ENCODE results near the gene G6PD. TPM values are rescaled to one million over a fixed set of nuclear protein-coding genes. Genes with fewer than 3 reads are reported as not detected.
A peak's percentile ranks its signal among the peaks of the same experiment; 100 is the strongest.

G6PD gene
- total RNA-seq, 1 experiment from 2014 or later, result 24.3 TPM

- Histone ChIP-seq H2AFZ (ENCODE audit: low read length) (no peak overlapping the region), H4K20me1 (ENCODE audit: insufficient read depth, low read depth, low read length) (no peaks in the 10 kb centered on the region), H3K9ac (ENCODE audit: low read length) (peak overlapping the region; percentile 88), H3K4me1 (ENCODE audit: low read length) (peaks cover 22% of the 10 kb centered on the region), H3K4me3 (ENCODE audit: low read length) (peak overlapping the region; percentile 89), H3K27ac (ENCODE audit: low read length) (0 out of 2 replicates have a peak overlapping the region, but pooled peaks have one; percentile 17), H3K4me2 (ENCODE audit: low read depth, low read length, poor library complexity, severe bottlenecking) (peak overlapping the region; percentile 64), H3K27me3 (ENCODE audit: low read length) (no peaks in the 10 kb centered on the region), H3K79me2 (ENCODE audit: low read length) (peaks cover 8% of the 10 kb centered on the region; the same call in 1 of the 2 replicates), H3K9me2 (replicated peaks; ENCODE audit: insufficient read depth, low read length) (no peaks in the 10 kb centered on the region), H3K36me3 (ENCODE audit: insufficient read depth, low read length) (no peaks in the 10 kb centered on the region), H3K9me3 (ENCODE audit: low read length) (no peaks in the 10 kb centered on the region)
- peak; percentile 60 for DNase-seq
Observed at GRCh38 chrX:154515090-154515965, 31.3 kb downstream of the G6PD start.

DNA sequence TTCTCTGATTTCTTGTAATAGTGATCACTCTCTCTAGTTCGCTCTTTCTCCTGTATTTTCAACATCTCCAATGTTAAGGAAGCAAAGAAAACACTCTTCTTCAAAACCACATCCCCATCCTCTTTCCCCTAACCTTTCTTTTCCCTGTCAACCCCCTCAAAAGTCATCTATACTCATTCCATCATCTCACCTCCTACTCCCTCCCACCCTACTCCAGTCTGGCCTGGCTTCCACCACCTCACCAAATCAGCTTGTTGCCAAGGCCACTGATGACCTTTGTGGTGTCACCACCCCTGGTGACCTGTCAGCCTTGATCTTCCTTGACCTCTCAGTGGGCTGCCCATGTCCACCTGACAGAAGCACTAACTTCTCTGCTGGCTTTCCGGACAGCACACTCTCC lies 32.9 kb downstream of the G6PD start:
- H3K36me3 ChIP-seq (ENCODE audit: insufficient read depth, low read length), result no peaks in the 10 kb centered on the region
- no peaks in the 10 kb centered on the region for H3K27me3 ChIP-seq (ENCODE audit: low read length)
- no peak overlapping the region for H3K4me3 ChIP-seq (ENCODE audit: low read length)
- no peaks in the 10 kb centered on the region for H3K9me3 ChIP-seq (ENCODE audit: low read length)
- no peaks in the 10 kb centered on the region for H4K20me1 ChIP-seq (ENCODE audit: insufficient read depth, low read depth, low read length)
- H3K4me2 ChIP-seq (ENCODE audit: low read depth, low read length, poor library complexity, severe bottlenecking), result no peak overlapping the region
- no peak overlapping the region for H2AFZ ChIP-seq (ENCODE audit: low read length)
- peaks cover 22% of the 10 kb centered on the region for H3K4me1 ChIP-seq (ENCODE audit: low read length)
- no peaks in the 10 kb centered on the region for H3K9me2 ChIP-seq (replicated peaks; ENCODE audit: insufficient read depth, low read length)
- peaks cover 8% of the 10 kb centered on the region; the same call in 1 of the 2 replicates for H3K79me2 ChIP-seq (ENCODE audit: low read length)
- no peak for DNase-seq
- H3K27ac ChIP-seq (ENCODE audit: low read length), result no peak overlapping the region
- no peak overlapping the region for H3K9ac ChIP-seq (ENCODE audit: low read length)

DNA sequence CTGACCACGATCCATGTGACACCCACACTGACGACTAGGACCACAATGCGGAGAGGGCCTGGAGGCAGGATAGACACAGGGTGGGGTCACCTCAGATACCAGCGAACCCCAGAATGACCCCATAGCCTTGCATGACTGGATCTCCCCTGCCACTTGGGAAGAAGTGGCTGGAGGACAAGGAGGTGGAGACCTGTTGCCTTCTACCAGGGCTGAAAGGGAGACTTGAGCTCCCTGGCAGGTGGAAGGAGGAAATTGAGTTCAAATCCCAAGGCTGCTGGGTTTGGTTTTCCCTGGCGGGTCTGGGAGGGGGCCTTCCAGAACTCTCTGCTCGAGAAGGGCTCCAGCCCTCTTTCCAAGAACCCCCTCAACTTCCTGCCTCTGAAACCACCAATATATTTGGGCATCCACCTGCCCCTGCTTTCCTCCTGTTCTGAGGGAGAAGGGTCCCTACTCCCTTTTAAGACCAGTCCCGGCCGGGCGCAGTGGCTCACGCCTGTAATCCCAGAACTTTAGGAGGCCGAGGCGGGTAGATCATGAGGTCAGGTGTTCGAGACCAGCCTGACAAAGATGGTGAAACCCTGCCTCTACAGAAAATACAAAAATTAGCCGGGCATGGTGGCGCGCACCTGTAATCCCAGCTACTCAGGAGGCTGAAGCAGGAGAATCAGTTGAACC lies 33.6 kb downstream of the G6PD start:
- H3K9ac ChIP-seq (ENCODE audit: low read length), result no peak overlapping the region
- H3K4me1 ChIP-seq (ENCODE audit: low read length), result peaks cover 16% of the 10 kb centered on the region
- H3K9me2 ChIP-seq (replicated peaks; ENCODE audit: insufficient read depth, low read length), result no peaks in the 10 kb centered on the region
- H3K79me2 ChIP-seq (ENCODE audit: low read length), result peaks cover 8% of the 10 kb centered on the region; the same call in 1 of the 2 replicates
- DNase-seq, result no peak
- H3K4me3 ChIP-seq (ENCODE audit: low read length), result no peak overlapping the region
- H3K9me3 ChIP-seq (ENCODE audit: low read length), result no peaks in the 10 kb centered on the region
- no peaks in the 10 kb centered on the region for H3K36me3 ChIP-seq (ENCODE audit: insufficient read depth, low read length)
- H3K27me3 ChIP-seq (ENCODE audit: low read length), result no peaks in the 10 kb centered on the region
- H4K20me1 ChIP-seq (ENCODE audit: insufficient read depth, low read depth, low read length), result no peaks in the 10 kb centered on the region
- H2AFZ ChIP-seq (ENCODE audit: low read length), result no peak overlapping the region
- H3K4me2 ChIP-seq (ENCODE audit: low read depth, low read length, poor library complexity, severe bottlenecking), result no peak overlapping the region
- no peak overlapping the region for H3K27ac ChIP-seq (ENCODE audit: low read length)

DNA sequence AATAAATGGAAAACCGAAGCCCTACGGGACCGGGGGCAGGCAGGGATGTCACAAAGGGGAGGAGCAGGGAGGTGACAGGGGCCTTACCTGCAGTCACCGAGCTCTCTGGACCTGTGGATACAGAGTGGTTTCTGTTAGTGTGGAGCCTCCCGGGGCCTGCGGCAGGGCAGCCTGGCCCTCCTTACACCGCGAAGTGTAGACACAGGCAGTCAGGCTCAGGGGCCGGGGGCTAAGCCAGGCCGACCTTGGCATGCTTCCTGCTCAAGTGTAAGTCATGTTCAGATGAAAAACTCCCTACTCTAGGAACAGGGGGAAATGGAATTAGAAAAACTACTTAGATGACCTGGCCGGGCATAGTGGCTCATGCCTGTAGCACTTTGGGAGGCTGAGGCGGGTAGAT lies 34.9 kb downstream of the G6PD start:
- no peak for DNase-seq
- no peak overlapping the region for H2AFZ ChIP-seq (ENCODE audit: low read length)
- peaks cover 8% of the 10 kb centered on the region; the same call in 1 of the 2 replicates for H3K79me2 ChIP-seq (ENCODE audit: low read length)
- H3K27me3 ChIP-seq (ENCODE audit: low read length), result no peaks in the 10 kb centered on the region
- no peak overlapping the region for H3K4me2 ChIP-seq (ENCODE audit: low read depth, low read length, poor library complexity, severe bottlenecking)
- no peak overlapping the region for H3K4me3 ChIP-seq (ENCODE audit: low read length)
- H3K9me2 ChIP-seq (replicated peaks; ENCODE audit: insufficient read depth, low read length), result no peaks in the 10 kb centered on the region
- H3K9me3 ChIP-seq (ENCODE audit: low read length), result no peaks in the 10 kb centered on the region
- H3K36me3 ChIP-seq (ENCODE audit: insufficient read depth, low read length), result no peaks in the 10 kb centered on the region
- H3K27ac ChIP-seq (ENCODE audit: low read length), result no peak overlapping the region
- no peaks in the 10 kb centered on the region for H4K20me1 ChIP-seq (ENCODE audit: insufficient read depth, low read depth, low read length)
- peaks cover 10% of the 10 kb centered on the region for H3K4me1 ChIP-seq (ENCODE audit: low read length)
- H3K9ac ChIP-seq (ENCODE audit: low read length), result no peak overlapping the region

- H3K36me3 ChIP-seq (ENCODE audit: insufficient read depth, low read length), result no peaks in the 10 kb centered on the region
- no peak overlapping the region for H3K4me3 ChIP-seq (ENCODE audit: low read length)
- H3K27me3 ChIP-seq (ENCODE audit: low read length), result no peaks in the 10 kb centered on the region
- no peak overlapping the region for H3K4me2 ChIP-seq (ENCODE audit: low read depth, low read length, poor library complexity, severe bottlenecking)
- no peak overlapping the region for H3K27ac ChIP-seq (ENCODE audit: low read length)
- no peaks in the 10 kb centered on the region for H3K9me3 ChIP-seq (ENCODE audit: low read length)
- H3K4me1 ChIP-seq (ENCODE audit: low read length), result no peaks in the 10 kb centered on the region
- H2AFZ ChIP-seq (ENCODE audit: low read length), result no peak overlapping the region
- H3K79me2 ChIP-seq (ENCODE audit: low read length), result no peaks in the 10 kb centered on the region
- no peak for DNase-seq
- no peak overlapping the region for H3K9ac ChIP-seq (ENCODE audit: low read length)
- H4K20me1 ChIP-seq (ENCODE audit: insufficient read depth, low read depth, low read length), result no peaks in the 10 kb centered on the region
- H3K9me2 ChIP-seq (replicated peaks; ENCODE audit: insufficient read depth, low read length), result no peaks in the 10 kb centered on the region
Observed at GRCh38 chrX:154509455-154509854, 37.2 kb downstream of the G6PD start.

- Histone ChIP-seq H3K27ac (ENCODE audit: low read length) (no peak overlapping the region), H3K4me2 (ENCODE audit: low read depth, low read length, poor library complexity, severe bottlenecking) (no peak overlapping the region), H3K9me3 (ENCODE audit: low read length) (no peaks in the 10 kb centered on the region), H3K4me1 (ENCODE audit: low read length) (no peaks in the 10 kb centered on the region), H3K27me3 (ENCODE audit: low read length) (no peaks in the 10 kb centered on the region), H3K9me2 (replicated peaks; ENCODE audit: insufficient read depth, low read length) (no peaks in the 10 kb centered on the region), H3K79me2 (ENCODE audit: low read length) (no peaks in the 10 kb centered on the region), H2AFZ (ENCODE audit: low read length) (no peak overlapping the region), H4K20me1 (ENCODE audit: insufficient read depth, low read depth, low read length) (no peaks in the 10 kb centered on the region), H3K36me3 (ENCODE audit: insufficient read depth, low read length) (no peaks in the 10 kb centered on the region), H3K9ac (ENCODE audit: low read length) (no peak overlapping the region), H3K4me3 (ENCODE audit: low read length) (no peak overlapping the region)
- no peak for DNase-seq
Observed at GRCh38 chrX:154508384-154508745, 38.3 kb downstream of the G6PD start.

GRCh38 chrX:154507673-154508383 lies 38.8 kb downstream of the G6PD start:
- no peaks in the 10 kb centered on the region for H3K36me3 ChIP-seq (ENCODE audit: insufficient read depth, low read length)
- no peak overlapping the region for H3K27ac ChIP-seq (ENCODE audit: low read length)
- no peak for DNase-seq
- no peaks in the 10 kb centered on the region for H3K9me2 ChIP-seq (replicated peaks; ENCODE audit: insufficient read depth, low read length)
- no peaks in the 10 kb centered on the region for H4K20me1 ChIP-seq (ENCODE audit: insufficient read depth, low read depth, low read length)
- no peak overlapping the region for H3K4me3 ChIP-seq (ENCODE audit: low read length)
- H3K79me2 ChIP-seq (ENCODE audit: low read length), result no peaks in the 10 kb centered on the region
- H3K9me3 ChIP-seq (ENCODE audit: low read length), result no peaks in the 10 kb centered on the region
- no peak overlapping the region for H3K4me2 ChIP-seq (ENCODE audit: low read depth, low read length, poor library complexity, severe bottlenecking)
- H3K9ac ChIP-seq (ENCODE audit: low read length), result no peak overlapping the region
- no peak overlapping the region for H2AFZ ChIP-seq (ENCODE audit: low read length)
- H3K4me1 ChIP-seq (ENCODE audit: low read length), result no peaks in the 10 kb centered on the region
- H3K27me3 ChIP-seq (ENCODE audit: low read length), result no peaks in the 10 kb centered on the region

Measured in Karpas-422 (cell line).